Measurements from ENCODE around the gene TMEM270.

Gene TMEM270

GRCh38 chr7:73908123-73908611 lies 47.2 kb downstream of the TMEM270 start:
- no peak for DNase-seq

- no peak for DNase-seq
Measured at GRCh38 chr7:73909051-73909941, 48.3 kb downstream of the TMEM270 start.

GRCh38 chr7:73909996-73910395 lies 49.0 kb downstream of the TMEM270 start:
- DNase-seq, result no peak

- no peak for DNase-seq
Measured at GRCh38 chr7:73912223-73912622, 51.3 kb downstream of the TMEM270 start.
